ENCODE measurements around the gene SRC.

SRC gene

GRCh38 chr20:37430778-37431460, 85.0 kb downstream of the SRC start:
- no peak for DNase-seq (ENCODE audit: low spot score)

- DNase-seq (ENCODE audit: low spot score) = no peak
Measured at GRCh38 chr20:37431786-37432185, 85.8 kb downstream of the SRC start.

- no peak for DNase-seq (ENCODE audit: low spot score)
Measured at GRCh38 chr20:37432606-37433005, 86.7 kb downstream of the SRC start.

GRCh38 chr20:37435607-37436006, 89.7 kb downstream of the SRC start:
- no peak for DNase-seq (ENCODE audit: low spot score)

GRCh38 chr20:37436527-37437186, 90.7 kb downstream of the SRC start:
- DNase-seq (ENCODE audit: low spot score) = no peak

GRCh38 chr20:37437676-37438075, 91.7 kb downstream of the SRC start:
- no peak for DNase-seq (ENCODE audit: low spot score)

GRCh38 chr20:37438464-37439222, 92.7 kb downstream of the SRC start:
- no peak for DNase-seq (ENCODE audit: low spot score)

- DNase-seq (ENCODE audit: low spot score) = no peak
Measured at GRCh38 chr20:37439223-37439933, 93.4 kb downstream of the SRC start.

- DNase-seq (ENCODE audit: low spot score) = no peak
Measured at GRCh38 chr20:37441023-37441422, 95.1 kb downstream of the SRC start.

GRCh38 chr20:37442547-37442946, 96.6 kb downstream of the SRC start:
- no peak for DNase-seq (ENCODE audit: low spot score)

- DNase-seq (ENCODE audit: low spot score) = no peak
Measured at GRCh38 chr20:37442986-37443385, 97.0 kb downstream of the SRC start.

- DNase-seq (ENCODE audit: low spot score) = no peak
Measured at GRCh38 chr20:37443596-37443995, 97.7 kb downstream of the SRC start.

- no peak for DNase-seq (ENCODE audit: low spot score)
Measured at GRCh38 chr20:37445041-37445440, 99.1 kb downstream of the SRC start.

GRCh38 chr20:37446286-37447032, 100.5 kb downstream of the SRC start:
- no peak for DNase-seq (ENCODE audit: low spot score)

GRCh38 chr20:37447688-37448087, 101.7 kb downstream of the SRC start:
- DNase-seq (ENCODE audit: low spot score) = no peak

GRCh38 chr20:37449276-37449675, 103.3 kb downstream of the SRC start:
- DNase-seq (ENCODE audit: low spot score) = no peak

GRCh38 chr20:37450344-37450743, 104.4 kb downstream of the SRC start:
- no peak for DNase-seq (ENCODE audit: low spot score)

GRCh38 chr20:37451616-37452015, 105.7 kb downstream of the SRC start:
- no peak for DNase-seq (ENCODE audit: low spot score)

- DNase-seq (ENCODE audit: low spot score) = no peak
Measured at GRCh38 chr20:37452236-37452635, 106.3 kb downstream of the SRC start.

- DNase-seq (ENCODE audit: low spot score) = no peak
Measured at GRCh38 chr20:37453288-37453687, 107.3 kb downstream of the SRC start.

- DNase-seq (ENCODE audit: low spot score) = no peak
Measured at GRCh38 chr20:37453836-37454235, 107.9 kb downstream of the SRC start.
